GM21447 (cell line): ENCODE data around the gene CERT1.
"Not testable (repeated sequence)": the region's sequence is repeated elsewhere in the genome, so short reads cannot be mapped to it uniquely, and the experiment has no call there.

Experiments used
- ATAC-seq: cut with Tn5 transposase; IDR thresholded peaks from one replicate; pipeline ENCODE4 v1.9.1; 2021; ENCODE audit not compliant: unreplicated experiment

Gene CERT1

GRCh38 chr5:75355236-75355635, 156.2 kb downstream of the CERT1 start:
- ATAC-seq: no peak

GRCh38 chr5:75351139-75351926, 160.1 kb downstream of the CERT1 start:
- ATAC-seq: no peak

- ATAC-seq: no peak
Measured at GRCh38 chr5:75349663-75350062, 161.8 kb downstream of the CERT1 start.

GRCh38 chr5:75348241-75348640, 163.2 kb downstream of the CERT1 start:
- ATAC-seq: no peak

GRCh38 chr5:75342836-75343235, 168.6 kb downstream of the CERT1 start:
- ATAC-seq: no peak

- no peak for ATAC-seq
Measured at GRCh38 chr5:75341934-75342333, 169.5 kb downstream of the CERT1 start.

GRCh38 chr5:75340714-75341478, 170.5 kb downstream of the CERT1 start:
- no peak for ATAC-seq

- ATAC-seq: no peak
Measured at GRCh38 chr5:75338408-75338807, 173.0 kb downstream of the CERT1 start.

GRCh38 chr5:75337366-75338021, 173.9 kb downstream of the CERT1 start:
- peak; percentile 0 for ATAC-seq

GRCh38 chr5:75336615-75337336, 174.7 kb downstream of the CERT1 start, which contains the start of gene HMGCR:
TSS of gene HMGCR (plus strand) at chr5:75337220. CDS start at chr5:75342606, 5,386 bp downstream.
- peak; percentile 97 for ATAC-seq

- peak; percentile 7 for ATAC-seq
Measured at GRCh38 chr5:75335952-75336614, 175.3 kb downstream of the CERT1 start.

- ATAC-seq: no peak
Measured at GRCh38 chr5:75335486-75335885, 175.9 kb downstream of the CERT1 start.

- ATAC-seq: not testable (repeated sequence)
Measured at GRCh38 chr5:75334413-75334812, 177.0 kb downstream of the CERT1 start.

- not testable (repeated sequence) for ATAC-seq
Measured at GRCh38 chr5:75333759-75334158, 177.7 kb downstream of the CERT1 start.

GRCh38 chr5:75331095-75332090, 180.0 kb downstream of the CERT1 start:
- no peak for ATAC-seq

GRCh38 chr5:75330404-75330803, 181.0 kb downstream of the CERT1 start:
- no peak for ATAC-seq
